HepG2 (cell line): ENCODE data around the gene SPACA4. TPM values are rescaled to one million over a fixed set of nuclear protein-coding genes. Genes with fewer than 3 reads are reported as not detected.
A peak's percentile ranks its signal among the peaks of the same experiment; 100 is the strongest.

Experiments
- ATAC-seq: fragments of 200-7000 bp; cut with Tn5 transposase; 3 replicates; pipeline ENCODE4 v1.9.1; 2020; ENCODE audit warnings: mild to moderate bottlenecking, moderate library complexity
- BruUV-seq: library from RNA; stranded (reverse); fragments of 400-500 nt; replicated peaks from 2 replicates; lab custom pipeline; 2021; lab: Mats Ljungman, UMichigan
- CTCF ChIA-PET: fragments of 300-600 bp; formaldehyde crosslinking; extraction: SDS; loops from one replicate; lab custom pipeline; 2021; ENCODE audit warnings: low total read pairs, inconsistent platforms, low intra/inter-chr PET ratio; lab: Yijun Ruan, JAX
- POLR2A ChIA-PET: fragments of 350-600 bp; sonication (Branson Sonifier 250); formaldehyde crosslinking; loops from one replicate; lab custom pipeline; 2020; ENCODE audit warnings: antibody characterized with exemption, inconsistent platforms; lab: Yijun Ruan, JAX
- DNase-seq: peaks from one replicate; pipeline ENCODE4 v3.0.0-alpha.2; 2015; ENCODE audit warnings: low spot score
- FAIRE-seq: peaks from 3 replicates; lab custom pipeline; 2011; peaks lifted over from hg19 to GRCh38; lab: Jason Lieb, UNC
- H2AFZ ChIP-seq: one replicate; pipeline ENCODE4 v1.6.1; 2011; ENCODE audit warnings: low read length, inconsistent platforms
- H3K27ac ChIP-seq: fragments of 300-600 bp; 3 replicates; pipeline ENCODE4 v1.8.0; 2011; ENCODE audit warnings: mixed run types, mild to moderate bottlenecking, mixed read lengths, low read length, inconsistent platforms; ENCODE audit not compliant: insufficient read depth; ENCODE audit errors: extremely low read length
- H3K27me3 ChIP-seq, 2 experiments: fragments of 200-600 bp in 1 of 2; 2 replicates in 1 of 2; 3 replicates in 1 of 2; pipeline versions ENCODE4 v1.6.0 to v1.8.0; 2011; ENCODE audit warnings: low read length in 2 of 2, mild to moderate bottlenecking in 2 of 2, moderate library complexity in 2 of 2, inconsistent platforms in 1 of 2; ENCODE audit not compliant: insufficient read depth in 2 of 2, control insufficient read depth in 1 of 2
- H3K36me3 ChIP-seq, 2 experiments: fragments of 200-600 bp in 1 of 2; replicated peaks in 1 of 2; 2 replicates in 1 of 2; 3 replicates in 1 of 2; pipeline versions ENCODE4 v1.5.1 to v1.8.0; 2011; ENCODE audit warnings: low read length in 2 of 2, inconsistent platforms in 1 of 2; ENCODE audit not compliant: insufficient read depth in 2 of 2, control insufficient read depth in 1 of 2
- H3K4me1 ChIP-seq: 2 replicates; pipeline ENCODE4 v1.5.1; 2012; ENCODE audit warnings: low read length, inconsistent platforms; ENCODE audit not compliant: insufficient read depth
- H3K4me2 ChIP-seq: 2 replicates; pipeline ENCODE4 v1.6.0; 2011; ENCODE audit warnings: low read depth, low read length, inconsistent platforms
- H3K4me3 ChIP-seq, 3 experiments: fragments of 200-600 bp in 1 of 3; sonication (generic), shearing (Covaris generic) in 1 of 3; replicated peaks in 1 of 3; 2 replicates each; pipeline ENCODE4 v1.5.1; 2011 to 2016; ENCODE audit warnings: low read length in 3 of 3, inconsistent platforms in 2 of 3, low read depth in 2 of 3, mild to moderate bottlenecking in 2 of 3, control low read depth in 1 of 3, mixed read lengths in 1 of 3; ENCODE audit not compliant: insufficient read depth in 1 of 3
- H3K79me2 ChIP-seq: one replicate; pipeline ENCODE4 v1.6.1; 2011; ENCODE audit warnings: low read length, inconsistent platforms; ENCODE audit not compliant: insufficient read depth
- H3K9ac ChIP-seq: 2 replicates; pipeline ENCODE4 v1.6.0; 2011; ENCODE audit warnings: mild to moderate bottlenecking, low read depth, low read length, inconsistent platforms; ENCODE audit not compliant: insufficient read depth
- H3K9me3 ChIP-seq: 2 replicates; pipeline ENCODE4 v1.5.1; 2012; ENCODE audit warnings: mild to moderate bottlenecking, low read length
- H4K20me1 ChIP-seq: 2 replicates; pipeline ENCODE4 v1.6.0; 2011; ENCODE audit warnings: inconsistent platforms, mild to moderate bottlenecking, low read length, moderate library complexity; ENCODE audit not compliant: insufficient read depth
- DMAP1 ChIP-seq: IDR thresholded peaks from 2 replicates; pipeline ENCODE4 v1.6.1; 2016
- NR2F1 ChIP-seq, 2 experiments: fragments of 450-650 bp in 1 of 2; formaldehyde crosslinking in 1 of 2; IDR thresholded peaks; 2 replicates each; pipeline versions ENCODE4 v1.5.0 to v1.6.1; 2016 to 2020; ENCODE audit warnings: mild to moderate bottlenecking in 1 of 2, missing compliant biosample characterization in 1 of 2, missing genetic modification reagents in 1 of 2, moderate library complexity in 1 of 2
- NR2F6 ChIP-seq, 2 experiments: IDR thresholded peaks; 2 replicates each; pipeline ENCODE4 v1.6.1; 2016; ENCODE audit warnings: antibody characterized with exemption in 1 of 2, mild to moderate bottlenecking in 1 of 2
- RORA ChIP-seq: sonication (generic); formaldehyde crosslinking; IDR thresholded peaks from 2 replicates; pipeline ENCODE4 v1.5.0; 2020; ENCODE audit warnings: mild to moderate bottlenecking, missing genetic modification reagents, moderate library complexity
- ZNF768 ChIP-seq: sonication (generic); formaldehyde crosslinking; IDR thresholded peaks from 2 replicates; pipeline ENCODE4 v1.4.0; 2020; ENCODE audit warnings: missing genetic modification reagents
- WGBS: methylation state at CpG from one replicate; pipeline ENCODE4 v1.1.6; 2017; ENCODE audit warnings: low lambda C conversion rate; 5-methylcytosine and 5-hydroxymethylcytosine counted together
- in situ Hi-C: cut with HindIII; loops from 2 replicates; pipeline ENCODE4 v1.10.0; 2017; ENCODE audit warnings: low pct_unique_long_range_greater_than_20kb; ENCODE audit not compliant: extremely low pct_ligation_motif_present
- intact Hi-C: fragments of 100-400 bp; cut with micrococcal nuclease; formaldehyde crosslinking; loops from one replicate; pipeline ENCODE4 v1.10.0; 2022; ENCODE audit not compliant: unreplicated experiment
- polyA plus RNA-seq, 8 experiments: library from polyadenylated mRNA; depleted of rRNA in 3 of 8; stranded (reverse) in 7 of 8; unstranded in 1 of 8; fragments of >200 nt; fragmentation: Illumina TruSeq in 4 of 8; extraction: Trizol in 4 of 8; gene quantifications; 2 replicates each; pipeline versions ENCODE4 v1.2.1 to v1.2.3, GENCODE V29; 2011 to 2016; ENCODE audit warnings: low read depth in 4 of 8, missing spikeins in 1 of 8, mixed read lengths in 1 of 8; ENCODE audit not compliant: insufficient read depth in 1 of 8
- total RNA-seq, 5 experiments: library from RNA; depleted of rRNA; stranded (reverse); fragments of >200 nt; fragmentation: Illumina TruSeq; extraction: Trizol; gene quantifications; 2 replicates each; pipeline ENCODE4 v1.2.3, GENCODE V29; 2016; ENCODE audit warnings: low read depth in 1 of 5
- TF ChIP-seq, protein P1 (sequence below): IDR thresholded peaks from 2 replicates; pipeline ENCODE4 v1.6.1; 2016; ENCODE audit warnings: missing compliant biosample characterization, missing genetic modification reagents, borderline replicate concordance

Gene SPACA4
- total and polyA plus RNA-seq, 2 of the 13 experiments (the other 11 are each of a cell fraction or from before 2014, with no cell fraction given), result not detected

DNA sequence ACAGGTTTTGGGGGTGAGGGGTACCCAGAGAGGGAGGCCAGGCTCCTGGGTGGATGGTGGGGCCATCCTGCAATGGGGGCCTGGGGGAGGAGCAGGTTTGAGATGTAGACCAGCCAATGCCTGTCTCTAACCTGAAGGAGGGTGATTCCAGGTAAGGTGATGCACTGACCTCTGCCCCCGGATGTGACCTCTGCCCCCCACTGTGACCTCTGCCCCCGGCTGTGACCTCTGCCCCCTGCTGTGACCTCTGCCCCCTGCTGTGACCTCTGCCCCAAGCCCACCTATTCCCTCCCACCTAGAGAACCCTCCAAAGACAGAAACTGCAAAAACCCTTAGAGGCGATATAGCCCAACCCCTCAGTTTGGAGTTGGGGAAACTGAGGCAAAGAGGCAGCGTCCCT, 10.3 kb upstream of the SPACA4 start:
- Histone ChIP-seq H3K27me3 (peaks cover 0 to 12% of the 10 kb centered on the region in 2 experiments; a peak in 3 of 5 replicates), H3K4me1 (peaks cover 11% of the 10 kb centered on the region; the same call in 1 of the 2 replicates), H3K9ac (no peak overlapping the region), H4K20me1 (no peaks in the 10 kb centered on the region), H2AFZ (no peak overlapping the region), H3K4me3 (no peak overlapping the region), H3K27ac (no peak overlapping the region), H3K9me3 (no peaks in the 10 kb centered on the region), H3K36me3 (no peaks in the 10 kb centered on the region), H3K4me2 (no peak overlapping the region), H3K79me2 (no peaks in the 10 kb centered on the region)
- in situ Hi-C loops, result no loop called here
- FAIRE-seq (no peak), DNase-seq (no peak), ATAC-seq (no peak)
- ChIA-PET CTCF (no interaction called here), POLR2A (no interaction called here)
- WGBS, result 75% methylated on average over 2 of the region's 4 CpGs
- TF ChIP-seq, protein P1, sequence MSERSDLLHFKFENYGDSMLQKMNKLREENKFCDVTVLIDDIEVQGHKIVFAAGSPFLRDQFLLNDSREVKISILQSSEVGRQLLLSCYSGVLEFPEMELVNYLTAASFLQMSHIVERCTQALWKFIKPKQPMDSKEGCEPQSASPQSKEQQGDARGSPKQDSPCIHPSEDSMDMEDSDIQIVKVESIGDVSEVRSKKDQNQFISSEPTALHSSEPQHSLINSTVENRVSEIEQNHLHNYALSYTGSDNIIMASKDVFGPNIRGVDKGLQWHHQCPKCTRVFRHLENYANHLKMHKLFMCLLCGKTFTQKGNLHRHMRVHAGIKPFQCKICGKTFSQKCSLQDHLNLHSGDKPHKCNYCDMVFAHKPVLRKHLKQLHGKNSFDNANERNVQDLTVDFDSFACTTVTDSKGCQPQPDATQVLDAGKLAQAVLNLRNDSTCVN, result no peak
- TF ChIP-seq NR2F1 (CRISPR knock-in tag; IDR thresholded peaks at IDR 0.05), result peak in 1 of 2 experiments; percentile 47; a peak in 1 of 4 replicates
- peak; percentile 25; the same call in 1 of the 2 replicates for TF ChIP-seq NR2F6 (IDR thresholded peaks at IDR 0.05)
- TF ChIP-seq NR2F6 (CRISPR knock-in tag; IDR thresholded peaks at IDR 0.05), result no peak
- intact Hi-C loops, result no loop called here
- BruUV-seq, result no TSS peak

DNA sequence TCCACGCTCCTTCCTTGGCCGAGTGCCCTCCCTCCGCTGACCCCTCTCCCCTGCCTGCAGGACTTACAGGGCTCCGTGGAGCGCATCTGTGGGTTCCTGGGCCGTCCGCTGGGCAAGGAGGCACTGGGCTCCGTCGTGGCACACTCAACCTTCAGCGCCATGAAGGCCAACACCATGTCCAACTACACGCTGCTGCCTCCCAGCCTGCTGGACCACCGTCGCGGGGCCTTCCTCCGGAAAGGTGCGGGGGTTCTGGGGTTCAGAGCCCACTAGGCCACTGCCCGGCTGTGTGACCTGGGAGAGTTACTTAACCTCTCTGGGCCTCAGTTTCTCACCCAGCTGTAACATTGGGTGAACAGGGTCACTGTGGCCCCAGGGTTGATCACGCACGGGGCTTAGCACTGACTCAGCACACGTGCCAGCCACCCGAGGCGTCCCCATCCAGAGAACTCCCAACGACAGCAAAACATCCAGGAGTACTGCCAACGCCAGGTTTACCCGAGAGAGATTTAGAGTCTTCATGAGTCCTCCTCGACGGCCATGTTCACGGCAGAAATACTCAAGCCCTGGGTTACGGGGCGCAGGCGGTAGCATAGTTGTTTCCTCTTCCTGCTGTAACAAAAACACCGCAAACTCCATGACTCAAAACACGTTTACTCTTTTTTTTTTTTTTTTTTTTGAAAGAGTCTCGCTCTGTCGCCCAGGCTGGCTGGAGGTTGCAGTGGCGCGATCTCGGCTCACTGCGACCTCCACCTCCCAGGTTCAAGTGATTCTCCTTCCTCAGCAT, 9.7 kb upstream of the SPACA4 start:
- CTCF ChIA-PET, result no interaction called here
- no peak overlapping the region for H3K9ac ChIP-seq

More for the DNA sequence above, 9.7 kb upstream of the SPACA4 start:
- H4K20me1 ChIP-seq, result no peaks in the 10 kb centered on the region
- DNase-seq (no peak), ATAC-seq (no peak), FAIRE-seq (no peak)
- no peak overlapping the region for H3K4me3 ChIP-seq
- H3K27me3 ChIP-seq, result peaks cover 0 to 12% of the 10 kb centered on the region in 2 experiments; a peak in 3 of 5 replicates
- in situ Hi-C loops, result no loop called here
- H3K4me1 ChIP-seq, result peaks cover 15% of the 10 kb centered on the region; the same call in 1 of the 2 replicates
- H3K36me3 ChIP-seq, result no peaks in the 10 kb centered on the region
- H2AFZ ChIP-seq, result no peak overlapping the region
- no peak overlapping the region for H3K27ac ChIP-seq
- no TSS peak for BruUV-seq
- no peaks in the 10 kb centered on the region for H3K9me3 ChIP-seq
- WGBS, result 44% methylated on average over 20 of the region's 39 CpGs
- POLR2A ChIA-PET, result no interaction called here
- no peak overlapping the region for H3K4me2 ChIP-seq
- no peaks in the 10 kb centered on the region for H3K79me2 ChIP-seq
- TF ChIP-seq DMAP1 (CRISPR knock-in tag) (no peak), RORA (CRISPR knock-in tag) (no peak), ZNF768 (CRISPR knock-in tag) (peak; percentile 94)
- intact Hi-C loops, result no loop called here
